NAMALWA (cell line): ENCODE measurements around the gene C16orf95.
A peak's percentile ranks its signal among the peaks of the same experiment; 100 is the strongest.

Experiments used
- DNase-seq: peaks from one replicate; pipeline ENCODE4 v3.0.0-alpha.2; 2015; ENCODE audit warnings: low spot score

Gene C16orf95

DNA sequence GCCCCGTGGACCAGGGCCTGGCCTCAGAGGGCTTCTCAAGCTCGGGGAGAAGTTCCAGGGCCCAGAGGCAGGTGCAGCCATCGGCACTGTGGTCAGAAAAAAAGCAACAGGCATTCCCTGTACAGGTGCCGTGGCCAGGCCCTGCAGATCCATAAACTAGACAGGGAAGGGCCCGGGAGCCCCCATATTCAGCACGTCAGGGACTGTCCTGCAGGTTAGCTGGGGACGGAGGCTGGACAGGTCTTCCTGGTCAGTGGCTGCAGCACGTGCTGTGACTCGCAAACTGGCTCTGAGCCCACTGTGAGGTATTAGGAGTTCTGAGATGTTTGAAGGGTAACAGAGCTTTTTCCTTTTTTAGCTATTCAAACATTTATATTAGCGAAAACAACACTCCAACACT lies 15.0 kb upstream of the C16orf95 start:
- no peak for DNase-seq

GRCh38 chr16:87331241-87331801 lies 14.1 kb upstream of the C16orf95 start:
- no peak for DNase-seq

DNA sequence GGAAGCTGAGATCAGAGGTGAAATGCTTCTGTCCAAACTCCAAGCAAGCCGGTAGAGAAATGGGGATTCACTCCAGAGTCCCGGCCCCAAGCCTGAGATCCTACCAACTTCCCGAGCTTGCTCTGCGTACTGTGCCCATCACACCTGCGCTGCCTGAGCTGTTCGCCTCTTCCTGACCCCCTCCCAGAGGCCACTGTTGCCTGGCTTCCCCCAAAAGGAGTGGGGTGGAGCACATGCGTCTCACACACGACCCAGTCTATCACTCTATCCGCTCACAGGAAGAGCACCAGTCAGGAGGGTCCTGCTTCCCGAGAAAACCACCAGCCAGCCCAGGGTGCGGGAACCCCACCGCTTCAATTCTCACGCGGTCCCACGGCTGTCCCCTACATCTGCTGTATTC lies 13.5 kb upstream of the C16orf95 start:
- DNase-seq = no peak

GRCh38 chr16:87330257-87330624 lies 13.0 kb upstream of the C16orf95 start:
- DNase-seq = no peak

- no peak for DNase-seq
These were observed 12.5 kb upstream of the C16orf95 start for GRCh38 chr16:87329436-87330256.

- no peak for DNase-seq
These were observed 11.7 kb upstream of the C16orf95 start for GRCh38 chr16:87328846-87329245.

DNA sequence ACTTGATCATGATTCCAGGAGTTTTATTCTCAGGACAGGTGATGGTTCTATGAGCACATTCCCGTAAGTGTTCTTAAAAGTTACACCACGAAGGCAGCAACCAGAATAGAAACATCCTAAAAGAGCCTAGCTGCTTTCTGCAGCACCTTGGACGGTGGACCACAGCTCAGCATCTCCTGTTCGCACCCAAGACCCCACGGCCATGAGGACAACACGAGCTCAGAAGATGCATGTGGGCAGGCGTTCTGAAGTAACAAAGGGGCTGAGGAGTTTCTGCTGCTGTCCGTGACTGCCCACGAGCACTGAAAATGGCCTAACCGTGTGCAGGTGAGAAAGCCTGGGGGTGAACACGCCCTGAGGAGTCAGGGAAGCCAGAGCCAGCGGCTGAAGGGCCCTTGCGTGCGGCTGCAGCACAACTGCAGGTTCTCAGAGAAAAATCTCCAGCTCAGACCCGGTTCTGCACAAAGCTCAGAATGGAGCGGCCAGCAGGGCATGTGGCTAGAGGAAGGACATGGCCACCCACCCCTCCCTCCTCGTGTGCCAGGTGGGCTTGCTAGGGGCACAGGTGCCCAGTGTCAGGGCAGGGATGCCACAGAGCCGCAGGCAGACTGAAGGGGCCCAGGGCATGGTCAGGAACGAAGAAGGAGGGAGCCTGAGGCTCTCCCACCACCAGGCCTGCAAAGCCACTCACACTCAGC lies 10.8 kb upstream of the C16orf95 start:
- DNase-seq = no peak

DNA sequence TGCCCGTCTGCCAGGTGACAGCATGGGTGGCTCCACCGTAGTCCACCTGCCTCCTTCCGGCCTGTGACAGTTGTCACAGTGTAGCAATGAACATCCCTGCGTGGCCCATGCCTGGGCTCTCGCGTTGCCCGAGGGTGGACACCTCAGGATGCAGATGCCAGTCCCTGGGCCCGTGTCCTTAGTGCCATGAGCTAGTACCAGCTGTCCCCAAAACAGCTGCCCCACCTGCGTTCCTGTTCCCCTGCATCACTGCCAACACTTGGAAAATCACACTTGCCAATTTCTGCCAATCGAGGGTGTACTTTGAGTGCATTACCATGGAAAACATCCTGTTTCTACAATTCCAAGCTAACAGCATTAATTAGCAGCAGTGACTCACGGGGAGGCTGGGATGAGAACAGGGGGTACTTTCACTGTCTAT lies 9.0 kb upstream of the C16orf95 start:
- DNase-seq = no peak

GRCh38 chr16:87325423-87325858 lies 8.2 kb upstream of the C16orf95 start:
- DNase-seq = no peak

DNA sequence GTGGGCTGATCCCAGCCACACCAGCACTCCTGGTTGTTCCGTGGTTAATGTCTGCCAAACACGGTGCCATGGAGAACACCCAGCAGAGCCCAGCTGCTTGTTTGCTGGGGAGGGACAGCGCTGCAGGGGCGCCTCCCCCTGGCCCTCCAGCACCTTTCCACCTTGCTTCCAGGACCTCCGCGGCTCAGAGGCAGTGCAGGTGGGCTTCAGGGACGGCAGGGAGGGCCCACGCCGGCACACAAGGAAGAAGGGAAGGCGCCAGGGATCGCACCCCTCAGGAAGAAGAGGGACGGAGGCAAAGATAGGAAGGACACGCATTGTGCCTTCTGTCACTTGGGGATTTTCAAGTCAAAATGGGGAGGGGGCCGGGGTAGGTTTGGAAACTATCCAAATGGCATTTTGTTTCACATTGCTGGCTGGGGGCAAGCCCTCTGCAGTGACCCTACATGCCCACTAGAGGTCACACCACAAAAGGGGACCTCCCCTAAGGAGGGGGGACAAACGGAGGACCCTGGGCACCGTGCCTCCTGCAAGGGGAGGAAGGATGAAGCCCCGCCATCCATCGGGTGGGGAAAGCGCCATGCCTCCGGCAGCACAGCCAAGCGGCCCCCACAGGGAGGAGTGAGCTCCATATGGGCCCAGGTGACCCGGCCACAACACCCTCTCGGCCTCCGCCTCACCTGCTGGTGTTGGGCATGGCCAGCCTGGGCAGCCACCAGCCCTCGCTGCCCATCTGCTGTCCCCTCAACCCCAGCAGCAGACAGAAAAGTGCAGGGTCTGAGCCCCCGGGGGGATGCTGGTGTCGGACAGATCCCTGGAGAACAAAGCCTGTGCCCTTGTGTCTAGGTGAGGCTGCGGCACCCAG lies 7.5 kb upstream of the C16orf95 start:
- peak; percentile 62 for DNase-seq

- DNase-seq = no peak
These were observed 6.7 kb upstream of the C16orf95 start for GRCh38 chr16:87323727-87324410.

DNA sequence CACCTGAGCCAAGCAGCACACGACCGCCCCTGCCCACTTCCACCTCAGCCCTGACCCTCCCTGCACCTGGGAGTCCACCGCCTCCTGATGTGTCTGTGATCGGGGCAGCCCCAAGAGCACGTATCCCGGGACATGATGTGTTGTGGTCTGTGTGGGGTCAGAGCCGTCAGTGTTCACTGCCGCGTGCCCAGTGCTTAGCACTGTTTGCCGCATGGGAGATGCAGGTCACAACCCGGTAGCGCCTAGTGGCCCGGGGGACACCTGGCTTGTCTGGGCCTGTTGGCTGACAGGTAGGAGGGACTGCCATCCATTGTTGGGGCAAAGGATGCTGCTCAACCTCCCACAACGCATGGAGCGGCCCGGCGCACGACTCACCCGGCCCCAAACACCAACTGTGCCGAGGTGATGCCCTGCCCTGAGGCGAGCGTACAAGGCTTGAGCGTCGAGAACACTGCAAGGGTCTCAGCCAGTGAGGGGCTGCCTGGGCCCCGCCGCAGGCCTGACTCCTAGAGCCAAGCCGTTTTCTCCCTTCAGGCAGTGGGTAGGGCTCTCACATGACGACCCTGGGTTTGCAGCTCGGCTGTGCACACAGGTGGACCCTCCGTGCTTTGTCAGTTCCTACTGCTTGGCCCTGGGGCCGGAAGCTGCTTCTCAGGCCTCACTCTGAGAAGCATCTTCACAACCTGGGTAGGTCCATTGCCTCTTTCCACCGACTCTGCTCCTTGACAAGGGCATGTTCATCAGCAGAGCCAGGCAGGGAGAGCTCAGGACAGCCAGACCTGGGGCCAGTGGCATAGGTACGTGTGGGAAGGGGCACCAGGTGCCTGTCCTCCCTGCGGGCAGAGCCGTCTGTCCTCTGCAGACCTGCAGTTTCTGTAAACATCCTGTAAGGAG lies 5.9 kb upstream of the C16orf95 start:
- no peak for DNase-seq

DNA sequence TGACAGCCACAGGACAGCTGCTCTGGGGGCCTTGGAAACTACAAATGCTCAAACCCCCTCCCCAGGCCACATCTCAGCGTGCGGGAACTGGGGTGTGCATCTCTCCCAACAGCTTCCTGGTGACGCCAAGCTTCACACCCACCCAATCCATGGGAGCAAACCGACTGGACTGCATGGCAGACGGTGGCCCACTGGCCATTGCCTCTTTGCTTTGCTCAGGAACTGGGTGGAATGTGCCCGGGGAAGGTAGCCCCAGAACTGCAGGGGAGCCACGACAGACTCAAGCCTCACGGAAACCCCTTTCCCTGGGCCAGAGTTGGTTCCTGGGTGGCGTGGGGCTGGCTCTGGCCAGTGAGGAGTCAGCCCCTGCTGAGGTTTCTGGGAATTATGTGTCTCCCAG lies 5.2 kb upstream of the C16orf95 start:
- no peak for DNase-seq

- no peak for DNase-seq
These were observed 4.3 kb upstream of the C16orf95 start for GRCh38 chr16:87321336-87322107.

- DNase-seq = no peak
These were observed 3.5 kb upstream of the C16orf95 start for GRCh38 chr16:87320510-87321227.

DNA sequence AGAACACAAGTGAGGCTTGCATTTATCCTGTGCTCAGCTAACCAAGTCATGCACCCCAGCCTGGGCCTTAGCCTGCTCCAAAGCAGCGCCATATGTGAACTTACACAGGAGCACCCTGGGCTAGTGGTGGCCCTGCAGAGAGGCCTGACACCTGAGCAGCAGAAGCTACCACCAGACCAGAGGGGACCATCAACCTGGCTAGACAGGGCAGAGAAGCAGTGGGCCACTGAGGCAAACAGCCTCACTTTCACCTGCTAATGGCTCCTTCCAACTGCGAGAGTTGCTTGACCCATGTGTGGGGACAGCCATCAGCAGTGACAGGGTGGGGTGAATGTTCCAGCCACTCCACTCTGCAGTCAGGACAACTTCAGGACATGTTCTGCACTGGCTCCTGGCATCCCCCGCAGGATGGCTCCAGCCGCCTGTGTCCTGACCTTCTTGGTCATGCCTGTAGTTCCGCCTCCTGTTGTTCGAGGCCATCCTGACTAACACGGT lies 2.9 kb upstream of the C16orf95 start:
- no peak for DNase-seq

- DNase-seq = no peak
These were observed 1.8 kb upstream of the C16orf95 start for GRCh38 chr16:87319011-87319410.

GRCh38 chr16:87317750-87318644 lies 805 bp upstream of the C16orf95 start:
- DNase-seq = peak; percentile 61
